Heart left ventricle (tissue), 13 donors: ENCODE measurements around the gene DDX60.

Source experiments
- CTCF ChIP-seq, 12 donors: fragments of 200-600 bp; sonication (generic) in 4 of 12; IDR thresholded peaks; one replicate each; pipeline versions ENCODE4 v1.5.0 to v1.8.0; 2018 to 2022; ENCODE audit warnings: antibody characterized with exemption in 12 of 12, mild to moderate bottlenecking in 5 of 12
- POLR2A ChIP-seq, 2 donors: fragments of 450-650 bp; IDR thresholded peaks; one replicate each; pipeline ENCODE4 v1.6.1; 2017; ENCODE audit warnings: antibody characterized with exemption in 2 of 2, mild to moderate bottlenecking in 2 of 2, moderate library complexity in 2 of 2
- donor health status: ischemic (EF 13 %, LVEDD 7.1; RV severe dilation, severe dysfunction).
- donor health status: DM: no; HTN: yes; CAD: no.
- donor health status: DM: no; HTN: no; CAD: no.
- donor health status: ischemic (EF 25% LVEDD 6.9; RV normal size, moderate dysfunction).
- donor health status: ischemic (EF 25% LVEDD 5.7; RV mildly dilated, moderate dysfunction).
- donor health status: ischemic (EF 35%, LVEDD 5.7; RV mildly dilated, moderate dysfunction).
- donor health status: nonischemic (EF 11% LVEDD 7.7; RV severe dilation, severe dysfunction).
- donor health status: DM: yes; HTN: yes; CAD: no.
- donor health status: PGD.
- donor health status: ischemic (EF 29% LVEDD 5.4; RV normal size, mild dysfunction).
- donor health status: nonischemic (EF 23%, LVEDD 6.1; RV moderate dilation, normal function).

DNA sequence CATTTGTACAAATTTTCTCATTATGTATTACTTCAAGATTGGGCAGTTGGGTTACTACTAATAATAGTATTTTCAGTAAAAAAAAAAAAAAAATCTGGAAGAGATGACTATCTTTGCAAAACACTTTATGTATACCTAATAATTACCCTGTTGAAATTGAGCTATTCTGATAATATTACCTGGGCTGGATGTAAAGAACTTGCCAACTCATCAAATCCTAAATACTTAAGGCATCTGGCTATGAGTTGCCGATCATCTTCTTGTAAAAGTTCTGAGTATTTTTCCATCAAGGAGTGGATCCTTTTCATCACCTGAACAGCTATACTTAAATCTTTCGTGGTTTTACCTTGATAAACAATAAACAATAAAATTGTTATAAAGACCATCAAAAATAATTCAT lies 42.7 kb downstream of the DDX60 start:
- TF ChIP-seq CTCF (IDR thresholded peaks at IDR 0.05) (no peak), POLR2A (IDR thresholded peaks at IDR 0.05) (no peak)
